ENCODE results near the gene PLBD2.
"Not testable (repeated sequence)": the region's sequence is repeated elsewhere in the genome, so short reads cannot be mapped to it uniquely, and the experiment has no call there.

PLBD2 gene

DNA sequence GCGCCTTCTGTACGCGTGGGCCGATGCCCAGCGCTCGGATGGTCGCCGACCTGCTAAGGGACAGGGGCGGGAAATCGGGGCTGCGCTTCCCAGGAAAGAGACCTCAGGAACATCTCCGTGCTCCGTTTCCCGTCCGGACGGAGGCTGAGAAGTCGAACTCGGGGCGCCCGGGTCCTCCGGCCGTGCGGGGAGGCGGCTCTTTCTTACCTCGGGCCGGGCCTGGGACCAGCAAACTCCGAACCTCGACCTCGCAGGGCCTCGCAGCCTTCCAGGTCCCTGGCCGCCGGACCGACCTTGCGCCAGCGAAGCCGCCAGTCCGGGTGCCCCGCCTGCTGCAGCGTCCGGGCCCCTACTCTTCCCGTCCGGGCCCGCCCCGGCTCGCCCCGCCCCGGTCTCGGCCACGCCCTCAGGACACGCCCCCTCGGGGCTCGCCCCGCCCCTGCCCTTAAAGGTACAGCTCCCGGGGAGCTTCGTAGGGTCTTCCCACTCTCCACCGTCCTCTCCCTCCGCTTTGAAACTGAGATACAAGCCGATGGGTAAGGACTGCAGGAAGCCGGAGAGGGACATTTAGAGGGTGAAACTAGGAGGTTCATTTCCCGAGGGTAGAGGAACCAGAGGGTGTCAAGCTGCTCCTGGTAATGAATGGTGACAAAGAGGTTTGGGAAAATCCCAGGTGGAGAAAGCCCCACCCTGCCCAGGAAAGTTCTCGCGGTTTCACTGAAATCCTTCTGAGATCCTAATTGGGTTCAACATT, 23.4 kb upstream of the PLBD2 start, which contains the start of gene SLC8B1:
TSS of gene SLC8B1 (minus strand) at position 324 of the 754 bp plus-strand sequence. CDS start 2,231 bp downstream, outside the sequence.
- peak; percentile 82 for DNase-seq (ENCODE audit: low read depth)

DNA sequence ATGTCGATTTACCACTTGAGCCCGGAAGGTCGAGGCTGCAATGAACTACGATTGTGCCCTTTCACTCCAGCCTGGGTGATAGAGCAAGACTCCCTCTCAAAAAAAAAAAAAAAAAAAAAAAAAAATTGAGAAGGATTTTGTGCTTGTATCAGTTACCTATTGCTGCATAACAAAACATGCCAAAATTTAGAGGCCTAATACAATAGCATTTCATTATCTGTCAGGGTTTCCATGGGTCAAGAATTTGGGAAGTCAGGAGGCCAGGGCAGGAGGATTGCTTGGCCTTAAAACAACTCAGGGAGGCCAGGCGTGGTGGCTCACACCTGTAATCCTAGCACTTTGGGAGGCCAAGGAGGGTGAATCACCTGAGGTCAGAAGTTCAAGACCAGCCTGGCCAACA, 18.8 kb upstream of the PLBD2 start:
- DNase-seq (ENCODE audit: low read depth): no peak

DNA sequence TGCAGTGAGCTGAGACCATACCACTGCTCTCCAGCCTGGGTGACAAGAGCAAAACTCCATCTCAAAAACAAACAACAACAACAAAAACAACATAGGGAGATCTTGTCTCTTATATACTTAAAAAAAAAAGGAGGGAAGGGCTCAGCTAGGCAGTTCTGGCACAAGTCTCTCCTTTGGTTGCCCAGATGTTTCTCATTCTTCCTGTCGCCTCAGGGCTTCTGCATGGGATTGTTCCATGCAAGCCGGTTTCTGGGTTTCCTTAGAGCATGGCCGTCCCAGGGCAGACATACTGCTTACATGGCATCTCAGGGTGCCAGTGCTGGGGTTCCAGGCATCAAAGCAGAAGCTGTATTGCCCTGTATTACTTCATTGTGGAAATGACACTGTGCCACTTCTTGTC, 18.3 kb upstream of the PLBD2 start:
- no peak for DNase-seq (ENCODE audit: low read depth)

DNA sequence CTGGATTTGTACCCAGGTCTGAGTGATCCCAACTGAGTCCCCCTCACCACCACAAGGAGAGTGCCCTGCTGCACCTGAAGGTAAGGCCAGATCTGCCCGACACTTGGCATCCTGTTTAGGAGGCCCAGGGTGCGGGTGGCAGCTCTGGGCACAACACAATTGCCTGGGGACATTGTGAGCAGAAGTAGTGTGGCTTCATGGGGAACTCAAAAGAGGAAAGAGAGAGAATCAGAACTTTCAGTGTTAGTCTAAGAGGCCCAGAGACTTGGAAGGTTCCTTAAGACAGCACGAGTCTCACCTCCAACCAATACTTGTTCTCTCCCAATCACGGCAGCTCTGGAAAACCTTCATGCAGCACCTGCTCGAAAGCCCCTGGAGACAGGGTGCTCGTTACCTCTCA, 16.9 kb upstream of the PLBD2 start:
- no peak for DNase-seq (ENCODE audit: low read depth)

DNA sequence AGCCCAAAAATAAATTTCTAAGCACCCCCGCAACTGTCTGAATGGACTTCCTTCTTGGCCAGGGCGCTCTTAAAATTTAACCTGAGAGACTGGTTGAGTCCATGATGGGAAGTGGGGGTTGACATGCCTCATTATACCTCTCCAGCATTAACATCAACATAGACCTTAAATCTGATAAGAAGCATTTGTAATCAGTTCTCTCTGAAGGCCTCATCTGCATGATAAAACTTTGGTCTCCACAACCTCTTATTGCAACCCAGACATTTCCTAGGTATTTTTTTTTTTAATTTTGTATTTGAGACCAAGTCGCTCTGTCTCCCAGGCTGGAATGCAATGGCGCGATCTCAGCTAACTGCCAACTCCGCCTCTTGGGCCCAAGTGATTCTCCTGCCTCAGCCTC, 13.1 kb upstream of the PLBD2 start:
- DNase-seq (ENCODE audit: low read depth): no peak

DNA sequence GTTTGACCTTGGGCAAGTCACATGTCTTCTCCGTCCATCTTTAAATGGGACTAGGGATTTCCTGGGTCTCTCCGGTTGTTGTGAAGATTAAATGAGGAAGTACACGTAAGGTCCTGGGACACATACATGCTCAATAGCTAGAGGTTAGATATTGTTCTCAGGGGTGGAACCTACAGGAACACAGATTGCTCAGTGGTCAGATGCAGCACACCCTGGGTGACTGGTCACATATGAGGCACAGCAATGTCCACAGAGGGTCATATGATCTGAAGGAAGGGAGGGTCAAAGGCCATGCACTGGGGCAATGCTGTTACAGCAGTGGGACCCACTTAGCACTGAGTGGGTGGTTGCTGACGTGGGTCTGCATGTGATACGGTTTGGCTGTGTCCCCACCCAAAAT, 12.0 kb upstream of the PLBD2 start:
- no peak for DNase-seq (ENCODE audit: low read depth)

DNA sequence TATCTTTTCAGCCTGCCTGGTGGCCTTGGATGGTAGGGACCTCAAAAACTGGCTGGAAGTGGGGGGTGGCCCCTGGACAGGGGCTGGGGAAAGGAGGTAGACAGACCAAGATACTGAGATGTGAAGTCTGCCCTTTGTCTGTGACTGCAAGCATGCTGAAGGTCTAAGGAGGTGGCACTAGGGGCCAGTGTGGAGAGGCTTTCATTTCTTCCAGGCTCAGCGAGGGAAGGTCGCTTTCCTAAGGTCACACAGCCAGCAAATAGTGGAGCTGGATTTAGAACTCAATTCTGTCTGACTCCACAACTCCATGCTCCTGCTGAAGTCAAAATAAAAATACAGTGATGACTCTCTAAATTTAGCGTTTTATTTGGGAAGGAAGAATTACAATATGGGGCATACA, 11.3 kb upstream of the PLBD2 start:
- DNase-seq (ENCODE audit: low read depth): no peak

DNA sequence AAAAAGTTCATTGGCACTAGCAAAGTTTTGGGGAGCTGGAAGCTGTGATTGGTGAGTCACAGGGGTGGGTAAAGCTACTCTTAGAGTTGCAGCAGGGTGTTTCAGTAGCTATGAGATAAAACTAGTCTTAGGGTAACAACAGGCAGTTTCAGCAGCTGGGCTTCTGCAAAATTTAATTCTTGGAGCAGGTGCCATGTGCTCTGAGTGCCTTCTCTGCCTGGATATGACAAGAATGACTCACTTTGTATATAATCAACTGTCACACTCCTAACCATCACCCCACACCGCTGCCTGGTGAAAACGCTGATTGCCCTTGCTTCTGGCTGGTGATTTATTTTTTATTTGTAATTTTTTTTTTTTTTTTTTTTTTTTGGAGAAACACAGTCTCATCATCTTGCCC, 10.5 kb upstream of the PLBD2 start:
- DNase-seq (ENCODE audit: low read depth): no peak

DNA sequence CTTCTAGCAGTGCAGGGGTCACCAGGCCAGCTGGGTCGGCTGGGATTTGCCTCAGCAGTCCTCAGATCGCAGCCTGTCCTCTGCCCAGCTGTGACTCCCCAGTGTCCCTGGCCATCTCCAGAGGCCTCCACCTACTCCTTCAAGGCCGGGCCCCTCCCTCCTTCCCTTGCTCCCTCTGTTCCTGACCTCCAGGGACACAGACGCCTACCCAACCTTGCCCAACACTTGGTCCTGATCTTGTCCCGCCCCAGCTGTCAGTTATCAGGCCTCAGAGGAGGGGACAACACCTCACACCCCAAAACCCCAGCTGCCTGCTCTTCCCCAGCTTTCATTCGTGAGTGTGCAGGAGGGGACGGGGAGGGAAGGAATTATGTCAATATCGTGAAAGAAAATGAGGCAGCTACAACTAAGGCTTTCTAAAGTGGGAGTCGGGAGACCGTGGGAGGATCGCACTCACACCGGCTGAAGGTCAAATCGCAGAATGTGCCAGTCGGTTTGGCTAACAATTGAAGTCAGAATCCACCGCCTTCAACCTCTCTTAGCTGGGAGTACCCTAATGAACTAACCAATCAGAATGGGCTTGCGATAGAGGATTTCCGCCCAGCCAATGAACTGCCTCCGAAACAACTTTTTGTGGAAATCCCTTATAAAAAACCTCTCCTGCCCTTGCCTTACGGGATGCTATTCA, 9.4 kb upstream of the PLBD2 start:
- no peak for DNase-seq (ENCODE audit: low read depth)

DNA sequence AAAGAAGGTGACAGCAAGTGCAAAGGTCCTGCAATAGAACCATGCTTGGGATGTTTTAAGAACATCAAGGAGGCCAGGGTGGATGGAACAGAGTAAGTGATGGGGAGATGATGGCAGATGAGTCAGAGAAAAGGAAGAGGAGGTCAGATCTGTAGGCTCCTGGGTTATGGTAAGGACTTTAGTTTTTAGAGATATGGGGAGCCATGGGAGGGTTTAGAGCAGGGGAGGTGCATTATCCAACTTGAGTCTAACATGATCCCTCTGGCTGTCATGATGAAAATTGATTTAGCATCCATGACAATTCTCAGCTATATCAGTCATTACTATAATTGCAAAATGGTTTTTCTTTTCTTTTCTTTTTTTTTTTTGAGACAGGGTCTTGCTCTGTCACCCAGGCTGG, 7.3 kb upstream of the PLBD2 start:
- no peak for DNase-seq (ENCODE audit: low read depth)

DNA sequence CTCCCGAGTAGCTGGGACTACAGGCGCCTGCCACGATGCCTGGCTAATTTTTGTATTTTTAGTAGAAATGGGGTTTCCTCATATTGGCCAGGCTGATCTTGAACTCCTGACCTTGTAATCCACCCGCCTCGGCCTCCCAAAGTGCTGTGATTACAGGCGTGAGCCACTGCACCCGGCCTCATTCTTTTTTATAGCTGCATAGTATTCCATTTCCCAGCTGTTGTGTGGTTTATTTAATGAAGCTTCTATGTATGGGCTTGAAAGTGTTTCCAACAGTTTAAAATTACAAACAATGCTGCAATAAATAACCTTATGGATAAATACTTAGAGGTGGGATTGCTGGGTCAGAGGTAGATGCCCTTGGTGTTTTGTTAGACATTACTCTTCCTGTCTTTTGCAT, 4.2 kb upstream of the PLBD2 start:
- not testable (repeated sequence) for DNase-seq (ENCODE audit: low read depth)

DNA sequence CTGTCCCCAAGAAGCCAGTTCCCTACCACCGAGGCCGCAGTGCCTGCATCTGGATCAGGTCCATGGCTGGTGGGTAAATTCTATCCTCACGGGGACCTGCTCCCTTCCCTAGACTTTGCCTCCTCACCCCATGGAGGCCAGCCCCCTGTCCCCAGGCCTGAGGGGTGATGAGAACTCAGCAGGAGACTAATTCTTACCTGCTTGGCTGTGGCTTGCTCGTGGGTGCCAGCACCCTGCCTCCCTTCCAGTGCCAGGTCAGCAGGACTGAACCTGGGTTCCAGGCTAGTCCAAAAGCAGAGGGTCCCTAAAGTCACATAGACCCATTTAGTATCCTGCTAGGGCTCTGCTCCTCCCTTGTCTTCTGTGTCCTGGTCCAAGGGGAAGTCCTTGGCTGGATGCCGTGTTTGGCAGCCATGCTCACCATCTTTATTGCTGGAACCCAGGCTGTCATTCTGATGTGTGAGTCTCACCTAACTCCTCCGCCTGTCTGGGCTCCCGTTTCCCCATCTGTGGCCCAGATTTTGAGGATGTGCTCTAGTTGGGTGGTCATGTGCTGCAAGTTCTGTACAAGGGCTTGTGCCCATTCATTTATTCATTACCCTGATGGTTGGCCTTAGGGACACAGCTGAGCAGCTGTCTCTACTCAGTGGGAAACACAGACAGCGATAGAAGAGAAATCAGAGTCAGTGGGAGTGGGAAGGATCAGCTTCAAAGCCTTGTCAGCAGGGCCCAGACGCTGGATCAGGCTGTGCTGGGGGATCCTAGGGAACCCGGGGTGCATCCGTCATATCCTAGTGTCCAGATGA, 949 bp downstream of the PLBD2 start:
- DNase-seq (ENCODE audit: low read depth): no peak

DNA sequence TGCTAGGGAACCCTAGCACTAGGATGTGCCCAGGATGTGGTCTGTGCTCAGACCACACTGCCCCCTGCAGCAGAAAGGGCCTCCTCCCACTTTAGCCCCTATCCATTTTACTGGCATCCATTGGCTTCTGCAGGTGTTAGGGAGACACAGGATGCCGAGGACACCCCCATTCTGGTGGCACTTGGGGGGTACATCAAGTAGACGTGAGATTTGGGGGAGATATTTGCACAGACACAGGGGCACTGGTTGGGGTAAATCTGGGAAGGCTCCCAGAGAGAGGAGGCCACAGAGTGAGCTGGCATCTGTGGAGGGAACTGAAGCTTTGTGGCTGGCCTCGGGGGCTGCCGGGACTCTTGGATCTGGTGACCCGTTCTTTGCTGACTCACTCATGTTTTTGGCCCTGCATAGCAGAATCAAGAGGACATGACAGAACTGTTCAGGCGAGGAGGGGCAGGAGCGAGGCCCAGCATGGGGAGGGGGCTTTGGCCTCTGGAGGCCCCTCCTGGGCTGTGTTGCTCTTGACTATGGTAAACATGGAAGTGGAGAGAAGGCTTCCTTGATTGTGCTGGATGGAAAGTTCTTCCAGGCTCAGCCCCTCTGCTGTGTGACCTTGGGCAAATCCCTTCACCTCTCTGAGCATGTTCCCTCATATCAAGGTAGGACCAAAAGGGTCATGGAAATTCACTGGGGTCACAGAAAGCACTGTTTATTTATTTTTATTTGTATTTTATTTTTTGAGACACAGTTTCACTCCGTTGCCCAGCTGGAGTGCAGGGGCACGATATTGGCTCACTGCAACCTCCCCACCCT, 1.8 kb downstream of the PLBD2 start:
- no peak for DNase-seq (ENCODE audit: low read depth)

DNA sequence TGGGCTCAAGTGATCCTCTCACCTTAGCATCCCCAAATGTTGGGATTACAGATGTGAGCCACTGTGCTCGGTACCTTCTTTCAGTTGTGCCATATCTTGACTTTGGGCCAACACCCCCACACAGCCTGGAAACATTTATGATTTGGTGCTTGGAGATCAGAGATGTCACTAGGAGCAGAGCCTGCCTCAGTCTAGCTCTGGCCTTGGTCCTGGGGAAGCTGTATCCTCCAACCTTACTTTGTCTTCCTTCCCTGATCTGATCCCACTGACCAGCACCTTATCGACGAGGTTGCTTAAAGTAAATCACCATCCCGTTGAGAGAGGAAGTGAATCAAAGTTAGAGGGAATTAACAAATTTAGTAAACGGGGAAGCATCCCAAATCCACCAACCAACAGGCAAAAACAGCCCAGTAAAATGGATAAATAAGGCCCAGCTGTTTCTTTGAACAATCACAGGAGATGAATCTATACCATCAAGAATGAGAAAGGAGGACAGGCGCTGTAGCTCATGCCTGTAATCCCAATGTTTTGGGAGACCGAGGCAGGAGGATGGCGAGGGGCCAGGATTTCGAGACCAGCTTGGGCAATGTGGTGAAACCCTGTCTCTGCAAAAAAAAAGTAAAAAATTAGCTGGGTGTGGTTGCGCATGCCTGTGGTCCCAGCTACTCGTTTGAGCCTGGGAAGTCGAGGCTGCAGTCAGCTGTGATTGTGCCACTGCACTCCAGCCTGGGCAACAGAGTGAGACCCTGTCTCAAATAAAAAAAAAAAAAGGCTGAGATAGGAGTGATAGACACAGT, 3.4 kb downstream of the PLBD2 start:
- no peak for DNase-seq (ENCODE audit: low read depth)

DNA sequence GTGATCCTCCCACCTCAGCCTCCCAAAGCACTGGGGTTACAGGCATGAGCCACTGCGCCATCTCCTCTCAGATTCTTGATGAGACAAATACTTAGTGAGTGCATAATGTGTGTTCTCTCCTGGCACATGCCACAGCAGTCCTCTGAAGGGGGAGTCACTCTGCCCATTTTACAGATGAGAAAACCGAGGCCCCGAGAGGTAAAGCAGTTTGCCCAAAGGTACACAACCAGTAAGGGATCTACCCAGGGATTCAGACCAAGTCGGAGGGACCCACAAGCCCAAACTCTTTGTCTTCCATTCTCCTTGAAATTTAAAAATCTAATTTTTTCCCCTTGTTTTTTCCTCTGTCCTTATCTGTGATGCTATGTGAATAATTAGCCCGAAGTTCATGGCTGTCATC, 6.3 kb downstream of the PLBD2 start:
- DNase-seq (ENCODE audit: low read depth): no peak

DNA sequence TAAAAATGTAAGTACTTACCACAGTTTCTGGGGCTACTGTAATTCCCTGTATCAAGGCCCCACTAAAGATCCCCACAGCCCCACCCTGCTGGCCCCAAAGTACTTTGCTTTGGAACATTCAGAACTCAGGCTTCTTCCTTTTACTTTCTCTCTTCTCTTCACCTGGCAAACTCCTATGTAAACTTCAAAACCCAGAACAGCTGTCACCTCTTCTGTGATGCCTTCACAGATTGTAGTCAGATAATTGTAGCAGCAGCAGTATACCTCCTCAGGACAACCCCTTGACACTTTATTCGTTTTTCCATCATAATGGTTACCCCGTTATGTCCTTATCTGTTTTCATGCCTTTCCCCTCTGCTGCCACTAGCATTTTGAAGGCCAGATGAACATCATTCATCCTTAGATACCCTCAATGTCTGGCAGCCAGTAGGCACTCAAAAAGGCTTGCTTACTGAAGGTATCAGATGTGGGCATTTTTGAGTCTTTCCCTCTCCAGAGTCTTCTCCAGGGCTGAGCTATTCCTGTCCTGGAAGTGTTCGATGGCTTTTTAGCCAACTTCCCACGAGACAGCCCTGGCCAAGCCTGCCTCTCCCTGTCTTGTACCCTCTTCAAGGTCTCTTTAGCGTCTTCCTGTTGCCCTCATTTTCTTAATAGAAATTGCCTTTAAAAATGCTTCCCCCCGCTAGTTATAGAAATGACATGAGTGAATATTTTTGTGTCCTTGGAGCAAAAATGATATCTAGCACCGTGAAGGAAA, 7.4 kb downstream of the PLBD2 start:
- no peak for DNase-seq (ENCODE audit: low read depth)

DNA sequence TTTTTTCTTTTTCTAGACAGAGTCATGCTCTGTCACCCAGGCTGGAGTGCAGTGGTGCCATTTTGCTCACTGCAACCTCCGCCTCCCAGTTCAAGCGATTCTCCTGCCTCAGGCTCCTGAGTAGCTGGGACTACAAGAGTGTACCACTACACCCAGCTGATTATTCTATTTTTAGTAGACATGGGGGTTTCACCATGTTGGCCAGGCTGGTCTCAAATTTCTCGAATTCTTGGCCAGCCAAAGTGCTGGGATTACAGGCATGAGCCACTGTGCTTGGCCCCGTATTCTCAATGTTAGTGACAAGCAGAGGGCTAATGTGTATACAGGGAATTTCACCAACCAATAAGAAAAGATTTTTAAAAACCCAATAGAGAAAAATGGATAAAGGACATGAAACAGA, 8.4 kb downstream of the PLBD2 start:
- no peak for DNase-seq (ENCODE audit: low read depth)

DNA sequence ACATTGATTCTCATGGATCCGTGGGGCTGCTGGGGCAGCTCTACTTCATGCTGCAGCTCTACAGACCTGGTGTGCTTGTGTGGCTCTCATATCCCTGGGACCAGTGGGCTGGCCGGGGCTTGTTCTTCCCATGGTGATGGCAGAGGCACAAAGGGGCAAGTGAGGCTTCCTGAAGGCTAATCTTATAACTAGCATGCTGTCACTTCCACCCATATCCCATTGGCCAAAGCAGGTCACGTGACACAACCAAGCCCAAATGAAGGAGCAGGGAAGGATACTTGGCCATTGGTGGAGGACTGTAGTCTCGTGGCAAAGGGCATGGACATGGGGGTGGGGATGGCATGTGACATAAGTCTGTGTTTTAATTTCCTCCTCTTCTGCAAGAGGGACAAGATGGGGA, 9.9 kb downstream of the PLBD2 start:
- DNase-seq (ENCODE audit: low read depth): no peak

DNA sequence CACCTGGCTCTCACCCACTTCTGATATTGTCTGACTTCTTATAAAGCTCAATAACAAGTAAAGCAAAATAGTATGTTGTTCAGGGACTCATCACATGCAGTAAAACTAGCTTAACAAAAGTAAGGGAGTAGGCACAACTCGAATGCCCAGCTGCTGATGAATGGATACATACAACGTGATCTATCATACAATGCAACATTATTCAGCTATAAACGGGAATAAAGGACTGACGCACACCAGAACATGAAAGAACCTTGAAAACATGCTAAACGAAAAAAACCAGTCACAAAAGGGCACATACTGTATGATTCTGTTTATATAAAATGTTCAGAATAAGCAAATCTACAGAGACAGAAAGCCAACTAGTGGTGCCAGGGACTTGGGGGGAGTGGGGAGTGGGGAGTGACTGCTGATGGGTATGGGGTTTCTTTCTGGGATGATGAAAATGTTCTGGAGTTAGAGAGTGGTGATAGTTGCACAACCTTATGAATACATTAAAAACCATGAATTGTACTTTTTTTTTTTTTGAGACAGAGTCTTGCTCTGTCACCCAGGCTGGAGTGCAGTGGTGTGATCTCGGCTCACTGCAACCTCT, 11.1 kb downstream of the PLBD2 start:
- no peak for DNase-seq (ENCODE audit: low read depth)
